Karpas-422 (cell line): ENCODE measurements around the gene DOK7. TPM values are rescaled to one million over a fixed set of nuclear protein-coding genes. Genes with fewer than 3 reads are reported as not detected.

ENCODE experiments used
- DNase-seq: peaks from one replicate; pipeline ENCODE4 v3.0.0-alpha.2; 2015
- H2AFZ ChIP-seq: fragments of 200-600 bp; sonication (generic); 2 replicates; pipeline ENCODE4 v1.6.1; 2014; ENCODE audit warnings: antibody characterized with exemption, low read length, mixed read lengths
- H3K27ac ChIP-seq: fragments of 200-600 bp; sonication (generic); 2 replicates; pipeline ENCODE4 v1.5.1; 2014; ENCODE audit warnings: mild to moderate bottlenecking, low read length, moderate library complexity
- H3K27me3 ChIP-seq: fragments of 200-600 bp; sonication (generic); 2 replicates; pipeline ENCODE4 v1.6.1; 2014; ENCODE audit warnings: low read length, mixed read lengths
- H3K36me3 ChIP-seq: fragments of 200-600 bp; sonication (generic); 2 replicates; pipeline ENCODE4 v1.6.1; 2014; ENCODE audit warnings: low read length, mixed read lengths; ENCODE audit not compliant: insufficient read depth
- H3K4me1 ChIP-seq: fragments of 200-600 bp; sonication (generic); 2 replicates; pipeline ENCODE4 v1.6.1; 2014; ENCODE audit warnings: mild to moderate bottlenecking, low read length, mixed read lengths
- H3K4me2 ChIP-seq: fragments of 200-600 bp; sonication (generic); 2 replicates; pipeline ENCODE4 v1.6.1; 2014; ENCODE audit warnings: low read length, low read depth, mild to moderate bottlenecking; ENCODE audit not compliant: poor library complexity, severe bottlenecking
- H3K4me3 ChIP-seq: fragments of 200-600 bp; sonication (generic); 2 replicates; pipeline ENCODE4 v1.5.1; 2014; ENCODE audit warnings: mild to moderate bottlenecking, antibody characterized with exemption, low read length, mixed read lengths
- H3K79me2 ChIP-seq: fragments of 200-600 bp; sonication (generic); 2 replicates; pipeline ENCODE4 v1.6.1; 2014; ENCODE audit warnings: mild to moderate bottlenecking, low read length, mixed read lengths
- H3K9ac ChIP-seq: fragments of 200-600 bp; sonication (generic); 2 replicates; pipeline ENCODE4 v1.6.0; 2014; ENCODE audit warnings: low read length
- H3K9me2 ChIP-seq: fragments of 200-600 bp; sonication (generic), shearing (Covaris generic); replicated peaks from 2 replicates; pipeline ENCODE4 v1.6.0; 2014; ENCODE audit warnings: mild to moderate bottlenecking, low read length, moderate library complexity; ENCODE audit not compliant: insufficient read depth
- H3K9me3 ChIP-seq: fragments of 300-700, 200-600 bp; sonication (generic); 2 replicates; pipeline ENCODE4 v1.6.1; 2014; ENCODE audit warnings: low read length, mixed read lengths
- H4K20me1 ChIP-seq: fragments of 200-600 bp; sonication (generic); 2 replicates; pipeline ENCODE4 v1.6.1; 2014; ENCODE audit warnings: mild to moderate bottlenecking, antibody characterized with exemption, low read length, low read depth; ENCODE audit not compliant: insufficient read depth
- total RNA-seq: library from RNA; depleted of rRNA; stranded (reverse); fragments of >200 nt; shearing (Covaris generic); gene quantifications from 2 replicates; pipeline ENCODE4 v1.2.3, GENCODE V29; 2014; ENCODE audit warnings: low replicate concordance

The DOK7 gene
- total RNA-seq, 1 experiment from 2014 or later, result 1.6 TPM

- no peak for DNase-seq
- Histone ChIP-seq H3K4me3 (no peak overlapping the region), H3K9ac (no peak overlapping the region), H3K27me3 (no peaks in the 10 kb centered on the region), H3K4me1 (peaks cover 49% of the 10 kb centered on the region), H3K36me3 (no peaks in the 10 kb centered on the region), H2AFZ (no peak overlapping the region), H4K20me1 (peaks cover 6% of the 10 kb centered on the region; the same call in 1 of the 2 replicates), H3K27ac (no peak overlapping the region), H3K9me2 (no peaks in the 10 kb centered on the region), H3K79me2 (no peaks in the 10 kb centered on the region), H3K4me2 (no peak overlapping the region), H3K9me3 (no peaks in the 10 kb centered on the region)
Observed at GRCh38 chr4:3482707-3483106, 19.6 kb downstream of the DOK7 start.

- peaks cover 49% of the 10 kb centered on the region for H3K4me1 ChIP-seq
- H3K27ac ChIP-seq, result no peak overlapping the region
- no peaks in the 10 kb centered on the region for H3K9me3 ChIP-seq
Observed at GRCh38 chr4:3483471-3483921, 20.4 kb downstream of the DOK7 start.

GRCh38 chr4:3484057-3484973 is 21.2 kb downstream of the DOK7 start:
- H4K20me1 ChIP-seq, result peaks cover 14% of the 10 kb centered on the region
- peak overlapping the region; percentile 70 for H3K9ac ChIP-seq
- no peak overlapping the region; the same call in 1 of the 2 replicates for H2AFZ ChIP-seq
- H3K9me3 ChIP-seq, result no peaks in the 10 kb centered on the region
- peak overlapping the region; percentile 70 for H3K4me3 ChIP-seq
- peak; percentile 80 for DNase-seq
- peak overlapping the region; percentile 65 for H3K27ac ChIP-seq
- no peaks in the 10 kb centered on the region for H3K27me3 ChIP-seq
- H3K36me3 ChIP-seq, result no peaks in the 10 kb centered on the region
- H3K79me2 ChIP-seq, result no peaks in the 10 kb centered on the region
- H3K4me1 ChIP-seq, result peaks cover 49% of the 10 kb centered on the region
- H3K4me2 ChIP-seq, result peak overlapping the region; percentile 69
- H3K9me2 ChIP-seq, result no peaks in the 10 kb centered on the region

More at GRCh38 chr4:3483471-3483921, 20.4 kb downstream of the DOK7 start:
- Histone ChIP-seq H4K20me1 (peaks cover 9% of the 10 kb centered on the region; the same call in 1 of the 2 replicates), H3K27me3 (no peaks in the 10 kb centered on the region), H2AFZ (no peak overlapping the region), H3K36me3 (no peaks in the 10 kb centered on the region), H3K9me2 (no peaks in the 10 kb centered on the region), H3K79me2 (no peaks in the 10 kb centered on the region), H3K9ac (peak overlapping the region; percentile 70; the same call in 1 of the 2 replicates), H3K4me2 (peak overlapping the region; percentile 69), H3K4me3 (no peak overlapping the region; the same call in 1 of the 2 replicates)
- DNase-seq, result no peak

GRCh38 chr4:3485011-3485791 is 22.1 kb downstream of the DOK7 start:
- Histone ChIP-seq H3K79me2 (no peaks in the 10 kb centered on the region), H3K9me3 (no peaks in the 10 kb centered on the region), H3K4me2 (peak overlapping the region; percentile 69), H2AFZ (no peak overlapping the region; the same call in 1 of the 2 replicates), H3K36me3 (no peaks in the 10 kb centered on the region), H3K27me3 (no peaks in the 10 kb centered on the region), H3K9ac (peak overlapping the region; percentile 70), H4K20me1 (peaks cover 14% of the 10 kb centered on the region), H3K4me1 (peaks cover 49% of the 10 kb centered on the region), H3K9me2 (no peaks in the 10 kb centered on the region), H3K27ac (peak overlapping the region; percentile 65), H3K4me3 (peak overlapping the region; percentile 70)
- DNase-seq, result peak; percentile 89

GRCh38 chr4:3485886-3486540 is 22.9 kb downstream of the DOK7 start:
- H3K4me1 ChIP-seq, result peaks cover 44% of the 10 kb centered on the region
- no peaks in the 10 kb centered on the region for H3K27me3 ChIP-seq
- H3K9ac ChIP-seq, result peak overlapping the region; percentile 70
- H3K9me3 ChIP-seq, result no peaks in the 10 kb centered on the region
- DNase-seq, result no peak
- H3K9me2 ChIP-seq, result no peaks in the 10 kb centered on the region
- peaks cover 14% of the 10 kb centered on the region for H4K20me1 ChIP-seq
- no peak overlapping the region for H2AFZ ChIP-seq
- H3K79me2 ChIP-seq, result no peaks in the 10 kb centered on the region
- peak overlapping the region; percentile 69 for H3K4me2 ChIP-seq
- peak overlapping the region; percentile 70 for H3K4me3 ChIP-seq
- peak overlapping the region; percentile 53; the same call in 1 of the 2 replicates for H3K27ac ChIP-seq
- no peaks in the 10 kb centered on the region for H3K36me3 ChIP-seq

GRCh38 chr4:3486541-3487540 is 23.7 kb downstream of the DOK7 start:
- no peak overlapping the region for H3K27ac ChIP-seq
- H3K4me1 ChIP-seq, result peaks cover 38% of the 10 kb centered on the region
- peak overlapping the region; percentile 70 for H3K9ac ChIP-seq
- H2AFZ ChIP-seq, result no peak overlapping the region
- no peak for DNase-seq
- no peaks in the 10 kb centered on the region for H3K36me3 ChIP-seq
- H3K4me3 ChIP-seq, result peak overlapping the region; percentile 70
- H3K27me3 ChIP-seq, result no peaks in the 10 kb centered on the region
- peak overlapping the region; percentile 69 for H3K4me2 ChIP-seq
- no peaks in the 10 kb centered on the region for H3K79me2 ChIP-seq
- no peaks in the 10 kb centered on the region for H3K9me3 ChIP-seq
- H3K9me2 ChIP-seq, result no peaks in the 10 kb centered on the region
- H4K20me1 ChIP-seq, result peaks cover 14% of the 10 kb centered on the region

GRCh38 chr4:3487861-3488260 is 24.8 kb downstream of the DOK7 start:
- no peaks in the 10 kb centered on the region for H3K27me3 ChIP-seq
- H3K36me3 ChIP-seq, result no peaks in the 10 kb centered on the region
- H3K9me2 ChIP-seq, result no peaks in the 10 kb centered on the region
- no peak overlapping the region for H3K4me3 ChIP-seq
- H3K79me2 ChIP-seq, result no peaks in the 10 kb centered on the region
- no peak overlapping the region for H3K4me2 ChIP-seq
- no peak overlapping the region for H2AFZ ChIP-seq
- H3K9ac ChIP-seq, result no peak overlapping the region
- no peaks in the 10 kb centered on the region for H3K9me3 ChIP-seq
- no peak for DNase-seq
- peaks cover 38% of the 10 kb centered on the region for H3K4me1 ChIP-seq
- H4K20me1 ChIP-seq, result peaks cover 14% of the 10 kb centered on the region
- H3K27ac ChIP-seq, result no peak overlapping the region
